RWPE2 (cell line): ENCODE results near the gene MCOLN1.
A peak's percentile ranks its signal among the peaks of the same experiment; 100 is the strongest.

Experiments
- ATAC-seq: fragments of 200-7000 bp; cut with Tn5 transposase; 3 replicates; pipeline ENCODE4 v1.9.1; 2021; ENCODE audit warnings: low read depth
- DNase-seq: peaks from one replicate; pipeline ENCODE4 v3.0.0-alpha.2; 2020; ENCODE audit warnings: low spot score
- H3K27ac ChIP-seq: fragments of 450-650 bp; 2 replicates; pipeline ENCODE4 v1.5.1; 2017; ENCODE audit warnings: mild to moderate bottlenecking; ENCODE audit not compliant: poor library complexity, severe bottlenecking
- H3K27me3 ChIP-seq: fragments of 250-450 bp; sonication (Bioruptor Pico); 2 replicates; pipeline ENCODE4 v1.5.1; 2021; ENCODE audit warnings: mild to moderate bottlenecking, moderate library complexity; ENCODE audit not compliant: insufficient read depth, poor library complexity, severe bottlenecking
- H3K36me3 ChIP-seq: fragments of 250-450 bp; sonication (Bioruptor Pico); 2 replicates; pipeline ENCODE4 v1.5.1; 2020; ENCODE audit warnings: low read depth, mild to moderate bottlenecking, moderate library complexity
- H3K4me1 ChIP-seq: fragments of 250-450 bp; sonication (Bioruptor Pico); 2 replicates; pipeline ENCODE4 v1.5.1; 2021; ENCODE audit warnings: mild to moderate bottlenecking, moderate library complexity; ENCODE audit not compliant: insufficient read depth, poor library complexity, severe bottlenecking
- H3K4me3 ChIP-seq: fragments of 250-450 bp; sonication (Bioruptor Pico); 2 replicates; pipeline ENCODE4 v1.5.1; 2021; ENCODE audit warnings: mild to moderate bottlenecking, moderate library complexity; ENCODE audit not compliant: severe bottlenecking
- H3K9me3 ChIP-seq: fragments of 250-450 bp; sonication (Bioruptor Pico); 2 replicates; pipeline ENCODE4 v1.5.1; 2021; ENCODE audit warnings: mild to moderate bottlenecking, moderate library complexity; ENCODE audit not compliant: severe bottlenecking
- CTCF ChIP-seq: fragments of 450-650 bp; IDR thresholded peaks from one replicate; pipeline ENCODE4 v1.5.1; 2017; ENCODE audit warnings: mild to moderate bottlenecking, moderate library complexity; ENCODE audit not compliant: poor library complexity, severe bottlenecking

The MCOLN1 gene

GRCh38 chr19:7500811-7501450, 21.5 kb upstream of the MCOLN1 start:
- H3K4me3 ChIP-seq, result peak overlapping the region; percentile 33
- no peaks in the 10 kb centered on the region for H3K36me3 ChIP-seq
- H3K9me3 ChIP-seq, result no peaks in the 10 kb centered on the region
- no peak overlapping the region for H3K27ac ChIP-seq
- no peaks in the 10 kb centered on the region for H3K27me3 ChIP-seq
- peak; percentile 84 for DNase-seq
- peaks cover 3% of the 10 kb centered on the region for H3K4me1 ChIP-seq
- peak; percentile 66 for ATAC-seq
- no peak for TF ChIP-seq CTCF

- Histone ChIP-seq H3K4me3 (no peak overlapping the region), H3K9me3 (no peaks in the 10 kb centered on the region), H3K27me3 (no peaks in the 10 kb centered on the region), H3K4me1 (peaks cover 6% of the 10 kb centered on the region), H3K27ac (no peak overlapping the region), H3K36me3 (no peaks in the 10 kb centered on the region)
- no peak for TF ChIP-seq CTCF
- DNase-seq, result no peak
- ATAC-seq, result no peak
Observed at GRCh38 chr19:7502552-7502951, 19.9 kb upstream of the MCOLN1 start.

- no peak for TF ChIP-seq CTCF
- DNase-seq, result no peak
- Histone ChIP-seq H3K36me3 (no peaks in the 10 kb centered on the region), H3K9me3 (no peaks in the 10 kb centered on the region), H3K27ac (no peak overlapping the region), H3K27me3 (no peaks in the 10 kb centered on the region), H3K4me1 (peaks cover 6% of the 10 kb centered on the region), H3K4me3 (no peak overlapping the region)
- ATAC-seq, result no peak
Observed at GRCh38 chr19:7504684-7505083, 17.7 kb upstream of the MCOLN1 start.

- no peak for TF ChIP-seq CTCF
- Histone ChIP-seq H3K4me1 (peaks cover 6% of the 10 kb centered on the region), H3K36me3 (no peaks in the 10 kb centered on the region), H3K4me3 (no peak overlapping the region), H3K27ac (no peak overlapping the region), H3K27me3 (no peaks in the 10 kb centered on the region), H3K9me3 (no peaks in the 10 kb centered on the region)
- no peak for ATAC-seq
- no peak for DNase-seq
Observed at GRCh38 chr19:7505288-7505681, 17.1 kb upstream of the MCOLN1 start.

GRCh38 chr19:7505682-7506384, 16.6 kb upstream of the MCOLN1 start:
- TF ChIP-seq CTCF, result no peak
- DNase-seq (peak; percentile 83), ATAC-seq (no peak; the same call in 1 of the 3 replicates)
- H3K27ac ChIP-seq, result no peak overlapping the region
- H3K9me3 ChIP-seq, result no peaks in the 10 kb centered on the region
- H3K4me3 ChIP-seq, result peak overlapping the region; percentile 22
- H3K27me3 ChIP-seq, result no peaks in the 10 kb centered on the region
- H3K4me1 ChIP-seq, result peaks cover 6% of the 10 kb centered on the region
- no peaks in the 10 kb centered on the region for H3K36me3 ChIP-seq
